ENCODE measurements around the gene JPH3. TPM values are rescaled to one million over a fixed set of nuclear protein-coding genes. Genes with fewer than 3 reads are reported as not detected.
A peak's percentile ranks its signal among the peaks of the same experiment; 100 is the strongest.

JPH3 gene
- total and polyA plus RNA-seq, 3 experiments from 2014 or later: not detected

GRCh38 chr16:87746178-87746577 lies 143.9 kb downstream of the JPH3 start:
- no peak overlapping the region for H3K27ac ChIP-seq (ENCODE audit: low read depth, low read length)
- no peaks in the 10 kb centered on the region for H3K4me1 ChIP-seq (ENCODE audit: insufficient read depth, low read length)
- peaks cover 11 to 85% (median 22%) of the 10 kb centered on the region in 3 donors for H3K36me3 Mint-ChIP-seq
- H3K4me3 ChIP-seq (ENCODE audit: low read length): no peak overlapping the region
- CTCF ChIA-PET: interaction anchor here (0.9 kb wide), 1 partner anchor 18 kb away, joined by 3 read pairs; no protein-coding TSS in a partner anchor
- no peaks in the 10 kb centered on the region for H3K9me3 ChIP-seq (ENCODE audit: low read length)
- H3K27me3 Mint-ChIP-seq: no peaks in the 10 kb centered on the region
- no peaks in the 10 kb centered on the region for H3K27me3 ChIP-seq (ENCODE audit: insufficient read depth, low read length, poor library complexity, severe bottlenecking)
- H3K4me1 Mint-ChIP-seq: peaks cover 18 to 30% (median 28%) of the 10 kb centered on the region in 3 donors
- H3K9me3 Mint-ChIP-seq: no peaks in the 10 kb centered on the region
- peak overlapping the region in 1 of 8 donors; percentile 13 for H3K27ac Mint-ChIP-seq
- H3K36me3 ChIP-seq (ENCODE audit: insufficient read depth, low read length): peaks cover 76% of the 10 kb centered on the region
- POLR2A ChIA-PET: no interaction called here
- DNase-seq: no peak
- H3K4me3 Mint-ChIP-seq: no peak overlapping the region

Other genes with a start within 250 kb of the JPH3 start
- gene FBXO31, start 218.7 kb upstream of the JPH3 start, total RNA-seq: 10 to 100 TPM; 35.6 to 40.9 TPM
- 27.4 TPM for gene FBXO31, start 218.7 kb upstream of the JPH3 start, polyA plus RNA-seq
- gene MAP1LC3B, start 210.2 kb upstream of the JPH3 start, total RNA-seq: 10 to 100 TPM; 47.1 to 51.5 TPM
- 151 TPM for gene MAP1LC3B, start 210.2 kb upstream of the JPH3 start, polyA plus RNA-seq
- gene ZCCHC14, start 109.5 kb upstream of the JPH3 start, total RNA-seq: 1 to 10 TPM; 6.1 to 6.2 TPM
- gene ZCCHC14, start 109.5 kb upstream of the JPH3 start, polyA plus RNA-seq: 0.77 TPM
- gene KLHDC4, start 163.5 kb downstream of the JPH3 start, total RNA-seq: 10 to 100 TPM; 71.5 to 77.3 TPM
- gene KLHDC4, start 163.5 kb downstream of the JPH3 start, polyA plus RNA-seq: 35.5 TPM